Smooth muscle cell (in vitro differentiated cells): ENCODE results near the gene FAM216B. TPM values are rescaled to one million over a fixed set of nuclear protein-coding genes. Genes with fewer than 3 reads are reported as not detected.

Source experiments
- DNase-seq: peaks from one replicate; lab custom pipeline; 2025; ENCODE audit not compliant: unreplicated experiment; lab: John Stamatoyannopoulos, UW
- H2AFZ ChIP-seq: fragments of 200-600 bp; sonication (generic); 2 replicates; pipeline ENCODE4 v1.6.0; 2016; ENCODE audit warnings: antibody characterized with exemption, low read depth, mild to moderate bottlenecking
- H3F3A ChIP-seq: fragments of 200-600 bp; sonication (generic); 2 replicates; pipeline ENCODE4 v1.6.0; 2017; ENCODE audit warnings: antibody characterized with exemption, low read depth
- H3K27ac ChIP-seq: fragments of 200-600 bp; sonication (generic); 2 replicates; pipeline ENCODE4 v1.5.1; 2016; ENCODE audit warnings: low read depth, mild to moderate bottlenecking
- H3K27me3 ChIP-seq: fragments of 200-600 bp; sonication (generic); 2 replicates; pipeline ENCODE4 v1.6.1; 2016; ENCODE audit warnings: low read depth, mild to moderate bottlenecking
- H3K36me3 ChIP-seq: fragments of 200-600 bp; sonication (generic); 2 replicates; pipeline ENCODE4 v1.5.1; 2016; ENCODE audit warnings: low read depth
- H3K4me1 ChIP-seq: fragments of 200-600 bp; sonication (generic); 2 replicates; pipeline ENCODE4 v1.5.1; 2016; ENCODE audit warnings: low read depth
- H3K4me2 ChIP-seq: fragments of 200-600 bp; sonication (generic); 2 replicates; pipeline ENCODE4 v1.6.0; 2016; ENCODE audit warnings: mild to moderate bottlenecking
- H3K4me3 ChIP-seq: fragments of 200-600 bp; sonication (generic); 2 replicates; pipeline ENCODE4 v1.5.1; 2016; ENCODE audit warnings: mild to moderate bottlenecking
- H3K79me2 ChIP-seq: fragments of 200-600 bp; sonication (generic); 2 replicates; pipeline ENCODE4 v1.6.0; 2016; ENCODE audit warnings: low read depth, mild to moderate bottlenecking
- H3K9ac ChIP-seq: fragments of 200-600 bp; sonication (generic); 2 replicates; pipeline ENCODE4 v1.6.0; 2016; ENCODE audit warnings: low read depth
- H3K9me3 ChIP-seq: fragments of 200-600 bp; sonication (generic); replicated peaks from 2 replicates; pipeline ENCODE4 v1.5.1; 2016; ENCODE audit warnings: low read depth
- H4K20me1 ChIP-seq: fragments of 200-600 bp; sonication (generic); 2 replicates; pipeline ENCODE4 v1.6.0; 2016; ENCODE audit warnings: low read depth
- WGBS: methylation state at CpG from one replicate; pipeline ENCODE4 v1.1.7; 2016; ENCODE audit warnings: low lambda C conversion rate; 5-methylcytosine and 5-hydroxymethylcytosine counted together
- polyA plus RNA-seq: library from polyadenylated mRNA; unstranded; fragments of >200 nt; fragmentation: Nextera tagmentation; extraction: Ambion mirVana; gene quantifications from 2 replicates; pipeline ENCODE4 v1.2.1, GENCODE V29; 2016
- total RNA-seq: library from RNA; depleted of rRNA; stranded (reverse); fragments of >200 nt; gene quantifications from 2 replicates; pipeline ENCODE4 v1.2.3, GENCODE V29; 2014
- TF ChIP-seq, protein P1 (sequence below): fragments of 200-600 bp; sonication (generic); IDR thresholded peaks from 2 replicates; pipeline ENCODE4 v1.5.1; 2017; ENCODE audit warnings: borderline replicate concordance, mild to moderate bottlenecking, antibody characterized with exemption; ENCODE audit not compliant: insufficient read depth, poor library complexity, severe bottlenecking

Gene FAM216B
- total and polyA plus RNA-seq, 2 experiments from 2014 or later: not detected

DNA sequence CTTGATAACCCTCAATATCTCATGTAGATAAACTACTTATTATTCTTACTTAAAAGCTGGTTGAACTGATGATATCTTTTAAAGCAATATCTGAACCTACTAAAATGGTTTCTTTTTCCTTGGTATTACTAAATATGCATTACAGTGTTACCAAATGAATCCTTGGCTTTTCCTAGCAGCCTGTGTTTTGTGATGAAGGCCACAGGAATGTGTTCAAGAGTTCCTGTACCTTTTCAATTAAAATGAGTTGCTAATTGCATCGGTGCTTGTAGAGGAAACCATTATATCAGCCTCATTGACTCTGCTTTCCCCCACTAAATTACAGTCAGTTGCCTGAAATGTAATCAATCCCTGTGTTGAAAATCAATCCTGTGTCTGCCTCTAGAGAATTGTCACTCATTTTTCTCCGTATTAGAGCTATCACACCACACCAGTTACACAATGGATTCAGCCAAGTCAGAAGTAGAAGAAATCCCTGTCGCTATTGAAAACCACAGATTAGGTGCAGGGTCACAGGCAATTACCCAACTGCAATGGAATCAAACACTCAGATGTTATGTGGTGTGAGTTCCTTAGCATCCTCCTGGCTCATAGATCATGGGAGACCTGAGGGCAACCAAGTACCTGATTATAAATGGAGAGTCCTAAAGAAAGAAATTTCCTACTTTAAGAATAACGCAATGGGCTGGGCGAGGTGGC, 13.3 kb downstream of the FAM216B start:
- 81% methylated on average over 5 of the region's 5 CpGs for WGBS
- no peak for DNase-seq
- no peaks in the 10 kb centered on the region for H3F3A ChIP-seq

DNA sequence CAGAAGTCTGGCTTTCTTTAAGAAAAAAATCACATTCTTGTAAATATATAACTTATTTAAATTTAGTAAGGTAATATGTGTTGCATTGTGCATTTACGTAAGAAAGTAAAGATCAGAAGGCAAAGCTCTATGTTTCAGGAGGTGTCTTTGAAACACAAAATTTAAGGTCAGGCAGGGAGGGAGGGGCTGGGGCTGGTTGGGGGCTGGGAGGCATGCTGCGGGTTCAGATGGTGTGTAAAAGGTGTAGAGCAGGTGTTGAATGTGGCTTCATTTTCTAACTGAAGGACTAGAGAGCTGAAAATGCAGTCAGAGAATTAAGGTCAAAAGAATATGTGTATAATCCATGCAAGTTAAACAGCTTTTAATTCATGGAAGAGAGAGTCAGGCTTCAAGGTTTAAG, 14.3 kb downstream of the FAM216B start:
- WGBS: 97% methylated on average over 2 of the region's 2 CpGs
- TF ChIP-seq, protein P1, sequence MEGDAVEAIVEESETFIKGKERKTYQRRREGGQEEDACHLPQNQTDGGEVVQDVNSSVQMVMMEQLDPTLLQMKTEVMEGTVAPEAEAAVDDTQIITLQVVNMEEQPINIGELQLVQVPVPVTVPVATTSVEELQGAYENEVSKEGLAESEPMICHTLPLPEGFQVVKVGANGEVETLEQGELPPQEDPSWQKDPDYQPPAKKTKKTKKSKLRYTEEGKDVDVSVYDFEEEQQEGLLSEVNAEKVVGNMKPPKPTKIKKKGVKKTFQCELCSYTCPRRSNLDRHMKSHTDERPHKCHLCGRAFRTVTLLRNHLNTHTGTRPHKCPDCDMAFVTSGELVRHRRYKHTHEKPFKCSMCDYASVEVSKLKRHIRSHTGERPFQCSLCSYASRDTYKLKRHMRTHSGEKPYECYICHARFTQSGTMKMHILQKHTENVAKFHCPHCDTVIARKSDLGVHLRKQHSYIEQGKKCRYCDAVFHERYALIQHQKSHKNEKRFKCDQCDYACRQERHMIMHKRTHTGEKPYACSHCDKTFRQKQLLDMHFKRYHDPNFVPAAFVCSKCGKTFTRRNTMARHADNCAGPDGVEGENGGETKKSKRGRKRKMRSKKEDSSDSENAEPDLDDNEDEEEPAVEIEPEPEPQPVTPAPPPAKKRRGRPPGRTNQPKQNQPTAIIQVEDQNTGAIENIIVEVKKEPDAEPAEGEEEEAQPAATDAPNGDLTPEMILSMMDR: no peak
- H3F3A ChIP-seq: no peaks in the 10 kb centered on the region
- no peaks in the 10 kb centered on the region for H3K9me3 ChIP-seq
- no peaks in the 10 kb centered on the region for H3K79me2 ChIP-seq
- H3K4me2 ChIP-seq: no peak overlapping the region
- H3K4me3 ChIP-seq: no peak overlapping the region
- H3K27me3 ChIP-seq: no peaks in the 10 kb centered on the region
- H3K4me1 ChIP-seq: no peaks in the 10 kb centered on the region
- H3K9ac ChIP-seq: no peak overlapping the region
- no peaks in the 10 kb centered on the region for H3K36me3 ChIP-seq
- no peak for DNase-seq
- H4K20me1 ChIP-seq: no peaks in the 10 kb centered on the region
- no peak overlapping the region for H2AFZ ChIP-seq
- no peak overlapping the region for H3K27ac ChIP-seq

More for the DNA sequence above, 13.3 kb downstream of the FAM216B start:
- Histone ChIP-seq H3K36me3 (no peaks in the 10 kb centered on the region), H4K20me1 (no peaks in the 10 kb centered on the region), H3K9me3 (no peaks in the 10 kb centered on the region), H3K4me1 (no peaks in the 10 kb centered on the region), H3K9ac (no peak overlapping the region), H3K4me2 (no peak overlapping the region), H3K27ac (no peak overlapping the region), H3K4me3 (no peak overlapping the region), H3K79me2 (no peaks in the 10 kb centered on the region), H2AFZ (no peak overlapping the region), H3K27me3 (no peaks in the 10 kb centered on the region)
- TF ChIP-seq, protein P1: no peak

DNA sequence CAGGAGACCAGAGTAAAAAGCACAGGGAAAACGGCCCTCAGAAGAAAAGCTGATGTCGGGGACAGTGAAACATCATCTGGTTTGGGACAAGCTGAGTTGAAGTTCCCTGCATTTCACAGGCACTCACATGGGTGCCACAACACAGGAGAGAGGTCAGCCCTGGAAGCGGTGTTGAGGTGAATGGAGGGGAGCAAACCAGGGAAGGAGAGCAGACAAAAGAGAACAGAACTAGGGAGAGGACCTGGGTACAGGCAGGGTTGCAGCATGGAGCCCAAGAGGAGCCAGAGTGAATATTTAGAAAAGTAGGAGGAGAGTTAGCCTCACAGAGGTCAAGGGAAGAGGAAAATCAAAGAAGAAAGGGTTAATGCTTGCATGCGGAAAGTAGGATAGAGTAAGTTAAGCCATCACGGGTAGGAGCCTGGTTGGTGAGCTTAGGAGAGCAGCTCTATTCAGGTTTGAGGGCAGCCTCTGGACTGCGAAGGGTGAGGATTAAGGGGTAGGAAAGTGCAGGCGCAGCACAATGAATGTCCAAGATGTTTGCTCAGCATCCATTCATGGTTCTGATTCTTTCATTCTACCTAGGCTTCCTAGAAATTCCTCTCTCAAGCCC, 15.5 kb downstream of the FAM216B start:
- no peaks in the 10 kb centered on the region for H3F3A ChIP-seq
- DNase-seq: no peak
- H3K36me3 ChIP-seq: no peaks in the 10 kb centered on the region
- H3K27ac ChIP-seq: no peak overlapping the region
- no peaks in the 10 kb centered on the region for H3K4me1 ChIP-seq
- no peak overlapping the region for H3K4me2 ChIP-seq
- H4K20me1 ChIP-seq: no peaks in the 10 kb centered on the region
- TF ChIP-seq, protein P1: no peak
- no peaks in the 10 kb centered on the region for H3K27me3 ChIP-seq
- H3K9me3 ChIP-seq: no peaks in the 10 kb centered on the region
- no peak overlapping the region for H3K4me3 ChIP-seq
- H2AFZ ChIP-seq: no peak overlapping the region
- WGBS: 83% methylated on average over 7 of the region's 7 CpGs
- H3K9ac ChIP-seq: no peak overlapping the region
- no peaks in the 10 kb centered on the region for H3K79me2 ChIP-seq
